ENCODE measurements around the gene ZNF195.
"Not testable (repeated sequence)": the region's sequence is repeated elsewhere in the genome, so short reads cannot be mapped to it uniquely, and the experiment has no call there.

ZNF195 gene

GRCh38 chr11:3402861-3403250 lies 23.9 kb upstream of the ZNF195 start:
- not testable (repeated sequence) for DNase-seq

GRCh38 chr11:3402181-3402860 lies 23.4 kb upstream of the ZNF195 start:
- not testable (repeated sequence) for DNase-seq

- DNase-seq: not testable (repeated sequence)
Measured at GRCh38 chr11:3401052-3401451, 22.1 kb upstream of the ZNF195 start.

- DNase-seq: not testable (repeated sequence)
Measured at GRCh38 chr11:3398509-3398908, 19.6 kb upstream of the ZNF195 start.

- not testable (repeated sequence) for DNase-seq
Measured at GRCh38 chr11:3398106-3398505, 19.2 kb upstream of the ZNF195 start.

GRCh38 chr11:3397210-3397609 lies 18.3 kb upstream of the ZNF195 start:
- not testable (repeated sequence) for DNase-seq

- DNase-seq: not testable (repeated sequence)
Measured at GRCh38 chr11:3395468-3395867, 16.5 kb upstream of the ZNF195 start.

DNA sequence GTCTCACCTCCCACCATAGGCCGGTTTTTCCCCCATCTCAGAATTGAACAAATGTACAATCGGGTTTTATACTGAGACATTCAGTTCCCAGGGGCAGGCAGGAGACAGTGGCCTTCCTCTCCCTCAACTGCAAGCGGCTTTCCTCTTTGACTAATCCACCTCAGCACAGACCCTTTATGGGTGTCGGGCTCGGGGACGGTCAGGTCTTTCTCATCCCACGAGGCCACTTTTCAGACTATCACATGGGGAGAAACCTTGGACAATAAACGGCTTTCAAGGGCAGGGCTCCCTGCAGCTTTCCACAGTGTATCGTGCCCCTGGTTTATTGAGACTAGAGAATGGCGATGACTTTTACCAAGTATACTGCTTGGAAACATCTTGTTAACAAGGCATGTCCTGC lies 16.0 kb upstream of the ZNF195 start:
- DNase-seq: not testable (repeated sequence)

- DNase-seq: not testable (repeated sequence)
Measured at GRCh38 chr11:3393450-3393849, 14.5 kb upstream of the ZNF195 start.

DNA sequence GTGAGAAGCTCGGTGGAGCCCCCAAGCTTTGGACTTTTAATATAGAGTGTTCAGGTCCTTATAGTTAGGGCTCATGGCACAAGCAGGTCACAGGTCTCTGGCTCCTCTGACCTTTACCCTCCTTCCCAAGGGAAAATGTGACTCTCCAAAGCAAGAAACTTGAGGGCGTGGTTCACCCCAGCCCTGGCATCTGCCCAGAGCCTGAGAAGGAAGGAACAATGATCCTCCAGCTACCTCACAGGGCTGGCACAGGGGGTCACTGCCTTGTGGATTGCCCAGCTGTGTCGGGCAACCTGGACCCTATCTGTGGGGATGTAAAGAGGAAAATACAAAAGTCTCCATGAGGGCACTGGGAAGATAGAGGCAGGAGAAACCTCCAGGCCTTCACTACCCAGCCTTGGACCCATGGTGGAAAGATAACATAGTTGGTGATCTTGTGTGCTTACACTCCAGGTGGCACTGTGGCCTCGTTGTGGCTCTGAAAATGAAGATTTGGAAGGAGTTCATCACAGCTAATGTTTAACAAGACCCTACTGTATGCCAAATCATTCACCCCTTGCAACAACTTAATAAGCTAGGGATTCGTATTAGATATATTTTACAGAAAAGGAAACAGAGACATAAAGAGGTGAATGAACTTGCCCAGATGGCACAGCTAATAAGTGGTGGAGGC lies 3.8 kb upstream of the ZNF195 start:
- DNase-seq: no peak

DNA sequence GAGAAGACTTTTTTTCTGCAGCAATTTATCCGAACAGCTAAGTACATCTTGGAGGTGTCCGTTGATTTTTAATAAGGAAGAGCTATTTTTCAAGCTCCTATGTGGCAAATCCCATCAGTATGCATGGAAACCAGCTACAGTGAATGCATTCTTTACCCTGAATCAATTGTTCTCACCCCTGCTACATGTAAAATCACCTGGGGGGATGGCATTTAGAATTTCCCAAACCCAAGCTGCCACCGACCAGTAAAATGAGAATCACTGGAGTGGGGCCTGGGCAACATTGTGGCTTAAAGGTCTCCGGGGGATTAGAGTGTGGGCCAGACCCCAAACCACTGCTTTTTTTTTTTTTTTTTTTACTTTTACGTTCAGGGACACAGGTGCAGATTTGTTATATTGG lies 2.8 kb upstream of the ZNF195 start:
- DNase-seq: no peak

- no peak for DNase-seq
Measured at GRCh38 chr11:3380706-3381545, 2.0 kb upstream of the ZNF195 start.

DNA sequence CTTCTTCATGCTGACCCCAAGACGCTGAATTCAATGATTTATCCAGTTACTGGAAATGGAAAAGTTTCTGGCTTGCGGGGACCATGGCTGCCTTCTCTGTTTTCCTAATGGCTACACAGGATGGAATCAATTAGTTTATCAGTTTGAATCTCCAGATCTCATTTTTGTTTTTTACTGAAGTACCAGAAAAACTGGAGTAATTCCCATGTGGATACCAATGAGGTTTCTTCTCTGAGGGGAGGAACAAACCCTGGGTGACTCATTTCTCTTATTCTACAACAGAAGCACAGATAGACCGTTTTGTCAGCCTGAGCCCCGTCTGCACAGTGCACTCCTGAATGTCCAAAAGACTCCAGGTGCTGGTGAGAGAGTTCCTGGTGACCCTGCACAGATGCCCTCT lies 3.4 kb downstream of the ZNF195 start:
- no peak for DNase-seq

DNA sequence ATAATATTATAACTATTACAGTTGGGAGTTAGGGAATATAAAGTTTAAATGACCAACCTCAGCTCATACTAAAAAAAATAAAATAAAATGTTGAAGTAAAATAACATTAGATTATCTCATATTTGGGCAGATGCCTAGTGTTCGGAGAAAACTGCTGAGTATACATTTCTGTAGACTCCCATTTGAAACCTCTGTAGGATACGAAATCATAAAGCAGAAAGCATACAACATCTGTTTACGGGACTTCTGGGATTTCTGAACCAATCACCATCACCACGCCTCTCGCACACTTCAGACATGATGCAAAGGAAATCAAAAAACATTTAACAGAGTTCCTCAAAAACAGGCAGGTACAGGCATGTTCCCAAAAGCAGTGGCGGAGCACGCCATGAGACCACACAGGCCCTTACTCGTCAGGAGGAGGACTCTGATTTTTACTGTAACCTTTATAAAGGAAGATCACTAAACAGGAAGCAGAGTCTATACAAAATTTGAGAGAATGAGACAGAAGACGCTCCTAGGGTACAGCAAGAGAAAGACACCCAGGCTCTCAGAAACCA lies 8.6 kb downstream of the ZNF195 start:
- no peak for DNase-seq

GRCh38 chr11:3369366-3369765 lies 9.6 kb downstream of the ZNF195 start:
- no peak for DNase-seq

- no peak for DNase-seq
Measured at GRCh38 chr11:3368199-3368598, 10.7 kb downstream of the ZNF195 start.

- DNase-seq: no peak
Measured at GRCh38 chr11:3367221-3367620, 11.7 kb downstream of the ZNF195 start.

DNA sequence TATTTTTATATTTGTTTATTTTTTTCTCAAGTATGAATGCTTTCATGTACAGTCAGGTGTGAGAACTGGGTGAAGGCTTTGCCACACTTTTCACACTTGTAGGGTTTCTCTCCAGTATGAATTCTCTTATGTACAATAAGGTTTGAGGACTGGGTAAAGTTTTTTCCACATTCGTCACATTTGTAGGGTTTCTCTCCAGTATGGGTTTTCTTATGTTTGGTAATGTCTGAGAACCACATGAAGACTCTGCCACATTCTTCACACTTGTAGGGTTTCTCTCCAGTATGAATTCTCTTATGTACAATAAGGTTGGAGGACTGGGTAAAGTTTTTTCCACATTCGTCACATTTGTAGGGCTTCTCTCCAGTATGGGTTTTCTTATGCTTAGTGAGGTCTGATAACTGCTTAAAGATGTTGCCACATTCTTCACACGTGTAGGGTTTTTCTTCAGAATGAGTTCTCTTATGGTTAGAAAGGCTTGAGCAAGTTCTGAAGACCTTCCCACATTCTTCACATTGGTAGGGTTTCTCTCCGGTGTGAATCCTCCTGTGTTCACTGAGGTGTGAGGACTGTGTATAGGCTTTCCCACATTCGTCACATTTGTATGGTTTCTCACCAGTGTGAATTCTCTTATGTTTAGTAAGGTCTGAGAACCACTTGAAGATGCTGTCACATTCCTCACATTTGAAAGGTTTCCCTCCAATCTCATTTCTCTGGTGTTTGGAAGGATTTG lies 19.7 kb downstream of the ZNF195 start:
- no peak for DNase-seq

- no peak for DNase-seq
Measured at GRCh38 chr11:3357994-3358676, 20.8 kb downstream of the ZNF195 start.

DNA sequence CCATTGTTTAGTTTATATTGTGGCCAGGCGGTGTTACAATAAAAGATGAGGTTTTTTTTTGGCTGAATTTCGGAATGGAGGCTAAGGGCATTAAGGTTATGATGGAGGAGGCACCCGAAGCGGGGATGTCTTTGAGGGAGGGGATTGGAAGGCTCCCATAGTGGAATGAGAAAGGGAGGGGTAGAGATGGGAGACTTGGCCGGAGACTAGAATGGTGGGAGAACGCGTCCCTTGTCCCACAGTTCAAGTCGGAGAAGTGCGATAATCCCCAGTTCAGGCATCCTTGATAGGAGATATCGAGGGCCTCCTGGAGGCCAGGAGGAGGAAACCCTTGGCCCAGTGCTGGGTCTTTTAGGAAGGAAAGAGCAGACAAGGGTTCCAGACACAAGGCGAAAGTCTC lies 21.6 kb downstream of the ZNF195 start:
- DNase-seq: no peak

DNA sequence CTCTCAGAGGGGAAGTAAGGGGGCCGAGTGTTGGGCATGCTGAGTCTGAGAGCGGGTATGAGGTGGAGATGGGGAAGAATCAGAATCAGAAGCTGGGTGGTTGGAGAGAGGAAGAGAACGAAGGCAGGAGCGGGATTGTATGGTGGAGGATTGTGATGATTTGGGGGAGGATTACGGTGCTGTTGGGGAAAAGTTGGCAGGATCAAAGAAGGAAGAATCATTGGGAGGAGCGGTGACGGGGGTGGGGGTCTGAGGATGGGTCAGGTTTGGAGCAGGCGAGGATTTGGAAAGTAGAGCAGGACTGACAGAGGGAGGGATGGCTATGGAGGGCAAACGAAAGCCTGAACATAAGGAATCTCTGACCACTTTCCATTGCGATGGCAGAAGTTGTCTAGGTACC lies 22.1 kb downstream of the ZNF195 start:
- DNase-seq: no peak
